Mucosa of descending colon (tissue), 3 donors: ENCODE data around the gene TMEM196. TPM values are rescaled to one million over a fixed set of nuclear protein-coding genes. Genes with fewer than 3 reads are reported as not detected.

ENCODE experiments used
- ATAC-seq: fragments of 200-7000 bp; cut with Tn5 transposase; one replicate; pipeline ENCODE4 v1.9.1; 2020; ENCODE audit warnings: mild to moderate bottlenecking, moderate library complexity
- DNase-seq, 3 donors: peaks; one replicate each; pipeline ENCODE4 v3.0.0-alpha.2; 2020
- H3K36me3 ChIP-seq: fragments of 200-600 bp; one replicate; pipeline ENCODE4 v1.8.0; 2021; ENCODE audit warnings: low read depth, mild to moderate bottlenecking
- H3K4me1 ChIP-seq: fragments of 200-600 bp; one replicate; pipeline ENCODE4 v1.8.0; 2021; ENCODE audit warnings: low read depth, mild to moderate bottlenecking
- H3K4me3 ChIP-seq: fragments of 200-600 bp; one replicate; pipeline ENCODE4 v1.8.0; 2021; ENCODE audit warnings: mild to moderate bottlenecking
- H3K9me3 ChIP-seq: fragments of 200-600 bp; one replicate; pipeline ENCODE4 v1.8.0; 2021; ENCODE audit warnings: mild to moderate bottlenecking
- intact Hi-C, 2 donors: fragments of 100-400 bp; cut with DNase I in 1 of 2; cut with micrococcal nuclease in 1 of 2; formaldehyde crosslinking; loops; one replicate each; pipeline versions ENCODE4 v1.11.0 to v1.11.1; 2022; cut with DNase I, micrococcal nuclease
- microRNA-seq: library from miRNA; unstranded; fragments of <30 nt; microRNA quantifications from one replicate; pipeline ENCODE4, GENCODE V29; 2019
- total RNA-seq, 3 donors: library from RNA; stranded (reverse); fragmentation: NEBNext Ultra II Directional in 2 of 3; extraction: Animal tissue kit (Norgen Biotek cat#: 25700) in 2 of 3; gene quantifications; one replicate each; pipeline versions ENCODE4 v1.2.1 to v1.2.4, GENCODE V29; 2021 to 2023
- TF ChIP-seq, protein P1 (sequence below): fragments of 200-600 bp; IDR thresholded peaks from one replicate; pipeline ENCODE4 v1.8.0; 2022; ENCODE audit warnings: antibody characterized with exemption, mild to moderate bottlenecking
- donor health status: DM: no; HTN: no; CAD: no; lungs with moderate emphysema.
- donor health status: DM: no; HTN: no; CAD: no.
- donor health status: DM: no; HTN: yes; CAD: no.

The TMEM196 gene
- total RNA-seq, 3 donors from 2014 or later = 0.13 to 0.14 TPM; not detected in 1

DNA sequence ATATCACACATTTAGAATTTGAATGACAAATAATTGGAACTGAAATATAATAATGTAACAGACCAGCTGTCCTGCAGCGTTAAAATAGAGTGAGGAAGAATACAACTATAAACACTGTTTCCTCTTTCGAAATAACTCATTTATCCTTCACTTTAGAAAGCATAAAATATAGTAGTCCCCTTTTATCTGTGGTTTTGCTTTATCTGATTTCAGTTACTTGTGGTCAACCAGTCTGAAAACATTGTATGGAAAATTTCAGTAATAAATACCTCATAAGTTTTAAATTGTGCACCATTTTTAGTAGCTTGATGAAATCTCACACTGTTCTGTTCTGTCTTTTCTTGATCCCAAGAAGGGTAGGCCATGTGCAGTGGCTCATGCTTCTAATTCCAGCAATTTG, 96.2 kb downstream of the TMEM196 start:
- ATAC-seq (no peak), DNase-seq (no peak)
- intact Hi-C loops = no loop called here
- Histone ChIP-seq H3K36me3 (no peaks in the 10 kb centered on the region), H3K4me3 (no peak overlapping the region), H3K9me3 (no peaks in the 10 kb centered on the region), H3K4me1 (no peaks in the 10 kb centered on the region)
- TF ChIP-seq, protein P1, sequence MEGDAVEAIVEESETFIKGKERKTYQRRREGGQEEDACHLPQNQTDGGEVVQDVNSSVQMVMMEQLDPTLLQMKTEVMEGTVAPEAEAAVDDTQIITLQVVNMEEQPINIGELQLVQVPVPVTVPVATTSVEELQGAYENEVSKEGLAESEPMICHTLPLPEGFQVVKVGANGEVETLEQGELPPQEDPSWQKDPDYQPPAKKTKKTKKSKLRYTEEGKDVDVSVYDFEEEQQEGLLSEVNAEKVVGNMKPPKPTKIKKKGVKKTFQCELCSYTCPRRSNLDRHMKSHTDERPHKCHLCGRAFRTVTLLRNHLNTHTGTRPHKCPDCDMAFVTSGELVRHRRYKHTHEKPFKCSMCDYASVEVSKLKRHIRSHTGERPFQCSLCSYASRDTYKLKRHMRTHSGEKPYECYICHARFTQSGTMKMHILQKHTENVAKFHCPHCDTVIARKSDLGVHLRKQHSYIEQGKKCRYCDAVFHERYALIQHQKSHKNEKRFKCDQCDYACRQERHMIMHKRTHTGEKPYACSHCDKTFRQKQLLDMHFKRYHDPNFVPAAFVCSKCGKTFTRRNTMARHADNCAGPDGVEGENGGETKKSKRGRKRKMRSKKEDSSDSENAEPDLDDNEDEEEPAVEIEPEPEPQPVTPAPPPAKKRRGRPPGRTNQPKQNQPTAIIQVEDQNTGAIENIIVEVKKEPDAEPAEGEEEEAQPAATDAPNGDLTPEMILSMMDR = no peak

DNA sequence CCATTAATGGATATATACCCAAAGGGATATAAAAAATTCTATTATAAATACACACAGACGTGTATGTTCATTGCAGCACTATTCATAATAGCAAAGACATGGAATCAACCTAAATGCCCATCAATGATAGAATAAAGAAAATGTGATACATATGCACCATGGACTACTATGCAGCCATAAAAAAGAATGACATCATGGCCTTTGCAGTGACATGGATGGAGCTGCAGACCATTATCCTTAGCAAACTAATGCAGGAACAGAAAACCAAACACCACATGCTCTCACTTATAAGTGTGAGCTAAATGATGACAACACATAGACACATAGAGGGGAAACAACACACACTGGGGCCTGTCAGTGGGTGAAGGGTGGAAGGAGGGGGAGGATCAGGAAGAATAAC, 97.6 kb downstream of the TMEM196 start:
- DNase-seq (no peak), ATAC-seq (no peak)
- Histone ChIP-seq H3K9me3 (no peaks in the 10 kb centered on the region), H3K4me3 (no peak overlapping the region), H3K36me3 (no peaks in the 10 kb centered on the region), H3K4me1 (no peaks in the 10 kb centered on the region)
- TF ChIP-seq, protein P1 = no peak
- intact Hi-C loops = no loop called here

DNA sequence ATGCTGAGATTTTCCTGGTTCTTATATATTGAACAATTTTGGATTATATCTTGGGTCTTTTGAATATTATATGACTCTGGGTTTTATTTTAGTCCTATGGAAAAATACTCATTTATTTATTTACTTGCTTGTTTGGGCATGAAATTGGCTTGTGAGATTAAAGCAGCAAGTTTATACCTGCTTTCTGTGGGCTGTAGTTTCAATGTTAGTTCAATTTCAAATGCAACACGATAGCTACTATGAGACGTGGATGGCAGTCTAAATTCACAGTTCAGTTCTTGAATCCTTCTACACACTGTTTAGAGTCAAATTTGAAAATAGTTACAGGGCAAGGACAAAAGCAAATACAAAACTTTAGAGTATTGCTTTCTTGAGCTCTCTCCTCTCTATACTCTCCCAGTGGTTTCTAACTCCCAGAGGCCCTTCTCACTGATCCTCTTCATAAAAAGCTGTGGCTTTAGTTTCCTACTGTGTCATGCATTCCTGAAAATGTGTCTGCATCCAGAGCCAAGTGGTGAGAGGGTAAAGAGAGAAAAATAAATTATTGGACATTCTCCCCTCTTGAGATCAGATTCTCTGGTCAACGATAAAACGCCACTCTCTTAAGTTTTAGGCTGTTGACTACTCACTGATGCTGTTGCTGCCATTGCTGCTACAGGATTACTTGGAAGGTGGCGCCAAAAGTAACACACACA, 99.0 kb downstream of the TMEM196 start:
- intact Hi-C loops = no loop called here
- no peaks in the 10 kb centered on the region for H3K9me3 ChIP-seq
- TF ChIP-seq, protein P1 = no peak
- DNase-seq (no peak), ATAC-seq (no peak)
- H3K36me3 ChIP-seq = no peaks in the 10 kb centered on the region
- H3K4me1 ChIP-seq = no peaks in the 10 kb centered on the region
- H3K4me3 ChIP-seq = no peak overlapping the region

DNA sequence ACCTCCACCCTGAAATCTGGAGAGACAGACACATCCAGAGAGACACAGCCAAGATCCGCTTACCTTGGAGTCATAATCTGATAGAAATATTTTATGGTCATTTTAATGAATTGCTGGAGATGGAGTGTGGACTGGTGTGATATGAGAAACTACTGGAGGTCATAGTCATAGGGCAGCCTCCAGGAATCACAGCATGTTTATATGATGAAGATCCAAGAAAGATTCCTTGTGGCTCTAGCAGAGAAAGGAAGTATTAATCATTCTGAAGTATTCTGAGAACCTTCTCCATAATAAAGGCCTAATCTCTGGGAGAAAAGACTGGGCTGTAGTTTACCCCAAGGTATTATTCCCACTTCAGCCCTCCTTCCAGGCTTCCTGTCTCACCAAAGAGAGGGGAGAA, 102.6 kb downstream of the TMEM196 start:
- intact Hi-C loops = no loop called here
- ATAC-seq = no peak
- Histone ChIP-seq H3K4me1 (no peaks in the 10 kb centered on the region), H3K4me3 (no peak overlapping the region), H3K36me3 (no peaks in the 10 kb centered on the region), H3K9me3 (no peaks in the 10 kb centered on the region)
- TF ChIP-seq, protein P1 = no peak
- DNase-seq = no peak

Small RNA genes within 50 kb of the gene (microRNA-seq; reads per million reads assigned to microRNA genes)
- gene MIR3146 = not detected

Other genes with a start within 250 kb of the TMEM196 start
- gene POLR1F, start 64.6 kb downstream of the TMEM196 start, total RNA-seq = 10 to 100 TPM in 1 of 3 donors, 1 to 10 TPM in 2; 5.8 to 13.3 (median 7.7) TPM